OCI-LY3 (cell line): ENCODE results near the gene EZH2.

Experiments
- EZH2phosphoT487 ChIP-seq: fragments of 200-600 bp; shearing (Covaris generic); IDR thresholded peaks from 2 replicates; pipeline ENCODE4 v1.6.1; 2018; ENCODE audit warnings: antibody characterized with exemption, mixed run types, low read depth
- TF ChIP-seq, protein P1 (sequence below): fragments of 200-600, 300-600 bp; sonication (generic); IDR thresholded peaks from 2 replicates; pipeline ENCODE4 v1.5.1; 2014; ENCODE audit warnings: antibody characterized with exemption, low read length, low read depth

DNA sequence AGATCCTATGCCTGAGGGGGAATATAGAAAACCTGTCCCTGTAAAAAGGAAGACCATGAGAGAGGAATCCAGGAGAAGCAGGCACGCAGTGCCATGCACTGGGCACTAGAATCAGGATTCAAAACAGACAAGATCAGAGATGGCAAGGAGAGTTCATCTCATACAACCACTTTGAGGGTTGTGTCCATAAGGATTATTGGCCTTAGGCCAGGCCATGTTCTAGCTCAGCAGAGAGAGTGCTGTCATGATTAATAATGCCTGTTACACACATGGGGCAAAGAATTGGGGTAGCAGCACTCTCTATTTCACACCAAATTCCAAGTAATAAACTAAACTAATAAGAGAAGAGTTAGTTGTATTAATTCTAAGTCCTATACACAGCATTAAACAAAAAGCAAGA lies 29.1 kb downstream of the EZH2 start:
- TF ChIP-seq, protein P1, sequence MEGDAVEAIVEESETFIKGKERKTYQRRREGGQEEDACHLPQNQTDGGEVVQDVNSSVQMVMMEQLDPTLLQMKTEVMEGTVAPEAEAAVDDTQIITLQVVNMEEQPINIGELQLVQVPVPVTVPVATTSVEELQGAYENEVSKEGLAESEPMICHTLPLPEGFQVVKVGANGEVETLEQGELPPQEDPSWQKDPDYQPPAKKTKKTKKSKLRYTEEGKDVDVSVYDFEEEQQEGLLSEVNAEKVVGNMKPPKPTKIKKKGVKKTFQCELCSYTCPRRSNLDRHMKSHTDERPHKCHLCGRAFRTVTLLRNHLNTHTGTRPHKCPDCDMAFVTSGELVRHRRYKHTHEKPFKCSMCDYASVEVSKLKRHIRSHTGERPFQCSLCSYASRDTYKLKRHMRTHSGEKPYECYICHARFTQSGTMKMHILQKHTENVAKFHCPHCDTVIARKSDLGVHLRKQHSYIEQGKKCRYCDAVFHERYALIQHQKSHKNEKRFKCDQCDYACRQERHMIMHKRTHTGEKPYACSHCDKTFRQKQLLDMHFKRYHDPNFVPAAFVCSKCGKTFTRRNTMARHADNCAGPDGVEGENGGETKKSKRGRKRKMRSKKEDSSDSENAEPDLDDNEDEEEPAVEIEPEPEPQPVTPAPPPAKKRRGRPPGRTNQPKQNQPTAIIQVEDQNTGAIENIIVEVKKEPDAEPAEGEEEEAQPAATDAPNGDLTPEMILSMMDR: no peak
- no peak for TF ChIP-seq EZH2phosphoT487
